Measurements from ENCODE around the gene MACROH2A1.
A peak's percentile ranks its signal among the peaks of the same experiment; 100 is the strongest.

MACROH2A1 gene

DNA sequence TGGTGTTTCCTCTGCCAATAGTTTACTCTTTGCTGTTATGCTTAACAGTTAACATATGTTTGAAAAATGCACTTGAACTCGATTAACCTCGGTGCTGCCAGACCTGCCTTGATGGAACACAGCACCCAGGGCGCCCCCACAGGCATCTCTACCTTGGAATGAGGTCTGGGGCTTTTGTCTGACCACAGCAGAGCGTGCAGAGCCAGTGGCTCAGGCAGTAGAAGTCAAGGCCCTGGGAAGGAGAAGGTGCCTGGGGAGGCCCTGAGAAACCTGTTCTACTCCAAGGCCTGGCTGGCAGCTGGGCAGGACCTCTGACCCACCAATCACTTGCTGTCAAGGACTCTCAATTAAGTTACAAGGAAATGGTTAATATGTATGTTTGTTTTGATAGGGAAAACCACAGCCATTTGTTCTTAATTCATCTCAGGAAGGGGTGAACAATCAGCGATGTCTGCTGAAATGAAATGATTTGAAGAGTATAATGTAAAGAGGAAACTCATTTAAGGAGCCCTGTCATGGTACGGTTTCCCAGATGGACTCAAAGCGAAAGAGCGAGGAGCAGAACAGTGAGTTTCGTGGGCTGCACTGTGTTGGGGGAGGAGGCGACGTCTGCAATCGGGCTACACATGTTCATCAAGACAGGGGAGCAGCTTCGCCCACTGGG, 21.9 kb downstream of the MACROH2A1 start:
- Histone ChIP-seq H3K27ac (ENCODE audit: low read length) (peak overlapping the region; percentile 6), H3K4me1 (ENCODE audit: control insufficient read depth, insufficient read depth, low read length) (peaks cover 36% of the 10 kb centered on the region), H3K27me3 (ENCODE audit: control insufficient read depth in 1 of 2, insufficient read depth in 2 of 2, low read length in 2 of 2) (no peaks in the 10 kb centered on the region), H3K4me3 (ENCODE audit: low read length in 2 of 2) (no peak overlapping the region), H3K9me3 (ENCODE audit: control insufficient read depth in 2 of 2, low read length in 2 of 2) (no peaks in the 10 kb centered on the region), H3K36me3 (ENCODE audit: control insufficient read depth in 2 of 2, insufficient read depth in 2 of 2, low read length in 2 of 2) (peaks cover 10 to 18% of the 10 kb centered on the region in 2 donors), H3K9ac (ENCODE audit: low read length in 2 of 2) (no peak overlapping the region)

DNA sequence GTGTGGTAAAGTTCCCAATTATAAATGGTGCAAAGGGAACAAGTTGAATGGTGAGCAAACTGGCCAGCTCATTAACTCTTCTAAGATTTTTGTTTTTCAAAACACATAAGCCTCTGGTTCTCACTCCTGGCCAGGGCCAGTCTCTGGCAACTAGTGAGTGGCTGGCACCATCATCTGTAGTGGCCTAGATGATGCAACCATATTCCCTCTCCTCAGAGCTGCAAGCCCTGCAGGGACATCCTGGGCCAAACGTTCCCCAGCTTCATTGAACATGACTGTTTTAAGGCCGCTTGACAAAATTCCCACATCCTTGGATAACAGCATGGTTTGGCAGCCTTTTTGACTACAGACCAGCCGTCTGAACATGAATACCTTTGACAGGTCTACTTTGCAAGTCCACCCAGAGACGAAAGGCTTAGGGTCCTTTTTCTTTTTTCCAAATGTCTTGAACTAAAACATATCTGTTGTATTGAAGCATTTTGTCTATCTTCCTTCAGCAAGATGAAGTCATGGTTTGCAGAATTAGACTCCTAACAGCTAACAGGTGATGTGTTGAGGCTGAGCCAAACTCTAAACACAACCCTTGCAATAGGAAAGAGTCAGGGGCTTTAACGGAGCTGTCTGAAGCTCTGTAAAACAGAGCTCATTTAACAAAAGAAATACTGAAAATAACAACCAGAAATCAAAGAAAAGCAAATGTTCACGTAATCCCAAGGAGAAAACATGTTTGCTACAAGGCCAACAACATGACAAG, 23.8 kb downstream of the MACROH2A1 start:
- Histone ChIP-seq H3K27ac (ENCODE audit: low read length) (no peak overlapping the region), H3K9me3 (ENCODE audit: control insufficient read depth in 2 of 2, low read length in 2 of 2) (no peaks in the 10 kb centered on the region), H3K4me3 (ENCODE audit: low read length in 2 of 2) (no peak overlapping the region), H3K36me3 (ENCODE audit: control insufficient read depth in 2 of 2, insufficient read depth in 2 of 2, low read length in 2 of 2) (peaks cover 12 to 24% of the 10 kb centered on the region in 2 donors), H3K9ac (ENCODE audit: low read length in 2 of 2) (no peak overlapping the region), H3K4me1 (ENCODE audit: control insufficient read depth, insufficient read depth, low read length) (peaks cover 42% of the 10 kb centered on the region), H3K27me3 (ENCODE audit: control insufficient read depth in 1 of 2, insufficient read depth in 2 of 2, low read length in 2 of 2) (no peaks in the 10 kb centered on the region)

DNA sequence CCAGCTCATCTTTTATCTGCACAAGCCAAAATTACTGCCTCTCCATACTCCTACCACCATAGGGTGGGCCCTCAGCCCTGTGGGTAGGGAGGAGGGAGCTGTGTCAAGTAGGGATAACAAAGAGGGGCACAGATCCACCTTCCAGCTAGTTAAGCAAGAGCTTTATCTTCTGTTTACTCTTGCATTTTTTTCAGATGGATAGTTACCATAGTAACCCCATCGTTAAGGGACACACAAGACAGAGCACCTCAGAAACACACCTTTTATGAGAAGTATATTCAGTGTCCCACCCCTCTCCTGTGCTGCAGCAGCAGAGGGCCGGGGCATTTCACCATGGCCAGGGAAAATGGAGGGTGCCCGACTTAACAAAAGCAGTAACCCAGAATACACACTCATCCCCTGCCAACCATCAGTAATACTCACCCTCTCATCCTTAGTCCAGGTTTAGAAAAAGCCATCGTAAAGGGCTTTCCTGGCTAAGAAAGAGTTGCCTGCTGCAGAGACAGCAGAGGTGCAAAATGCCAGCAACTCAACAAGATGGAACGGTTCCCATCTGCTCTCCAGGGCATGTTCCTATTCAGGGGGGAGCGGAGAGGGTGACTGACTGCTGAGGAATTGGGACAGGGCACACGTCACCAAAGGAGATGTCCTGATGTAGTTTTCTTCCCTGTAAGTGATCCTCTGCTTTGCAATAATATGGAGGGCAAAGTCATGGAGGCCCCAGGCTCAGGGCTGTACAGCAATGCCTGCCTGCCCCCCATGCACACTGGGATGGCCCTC, 25.1 kb downstream of the MACROH2A1 start:
- Histone ChIP-seq H3K9ac (ENCODE audit: low read length in 2 of 2) (no peak overlapping the region), H3K36me3 (ENCODE audit: control insufficient read depth in 2 of 2, insufficient read depth in 2 of 2, low read length in 2 of 2) (peaks cover 24 to 31% of the 10 kb centered on the region in 2 donors), H3K4me3 (ENCODE audit: low read length in 2 of 2) (no peak overlapping the region), H3K27ac (ENCODE audit: low read length) (no peak overlapping the region), H3K27me3 (ENCODE audit: control insufficient read depth in 1 of 2, insufficient read depth in 2 of 2, low read length in 2 of 2) (no peaks in the 10 kb centered on the region), H3K4me1 (ENCODE audit: control insufficient read depth, insufficient read depth, low read length) (peaks cover 34% of the 10 kb centered on the region), H3K9me3 (ENCODE audit: control insufficient read depth in 2 of 2, low read length in 2 of 2) (no peaks in the 10 kb centered on the region)

GRCh38 chr5:135372654-135373381, 26.2 kb downstream of the MACROH2A1 start:
- Histone ChIP-seq H3K36me3 (ENCODE audit: control insufficient read depth in 2 of 2, insufficient read depth in 2 of 2, low read length in 2 of 2) (peaks cover 28 to 33% of the 10 kb centered on the region in 2 donors), H3K27ac (ENCODE audit: low read length) (no peak overlapping the region), H3K9me3 (ENCODE audit: control insufficient read depth in 2 of 2, low read length in 2 of 2) (no peaks in the 10 kb centered on the region), H3K4me1 (ENCODE audit: control insufficient read depth, insufficient read depth, low read length) (peaks cover 30% of the 10 kb centered on the region), H3K4me3 (ENCODE audit: low read length in 2 of 2) (no peak overlapping the region), H3K27me3 (ENCODE audit: control insufficient read depth in 1 of 2, insufficient read depth in 2 of 2, low read length in 2 of 2) (no peaks in the 10 kb centered on the region), H3K9ac (ENCODE audit: low read length in 2 of 2) (no peak overlapping the region)

GRCh38 chr5:135371622-135372232, 27.3 kb downstream of the MACROH2A1 start:
- H3K9me3 ChIP-seq (ENCODE audit: control insufficient read depth in 2 of 2, low read length in 2 of 2), result no peaks in the 10 kb centered on the region
- no peak overlapping the region for H3K27ac ChIP-seq (ENCODE audit: low read length)
- peaks cover 33 to 36% of the 10 kb centered on the region in 2 donors for H3K36me3 ChIP-seq (ENCODE audit: control insufficient read depth in 2 of 2, insufficient read depth in 2 of 2, low read length in 2 of 2)
- no peak overlapping the region for H3K9ac ChIP-seq (ENCODE audit: low read length in 2 of 2)
- H3K27me3 ChIP-seq (ENCODE audit: control insufficient read depth in 1 of 2, insufficient read depth in 2 of 2, low read length in 2 of 2), result no peaks in the 10 kb centered on the region
- H3K4me1 ChIP-seq (ENCODE audit: control insufficient read depth, insufficient read depth, low read length), result peaks cover 31% of the 10 kb centered on the region
- H3K4me3 ChIP-seq (ENCODE audit: low read length in 2 of 2), result no peak overlapping the region

GRCh38 chr5:135369952-135370351, 29.1 kb downstream of the MACROH2A1 start:
- no peaks in the 10 kb centered on the region for H3K27me3 ChIP-seq (ENCODE audit: control insufficient read depth in 1 of 2, insufficient read depth in 2 of 2, low read length in 2 of 2)
- peaks cover 32% of the 10 kb centered on the region for H3K4me1 ChIP-seq (ENCODE audit: control insufficient read depth, insufficient read depth, low read length)
- H3K4me3 ChIP-seq (ENCODE audit: low read length in 2 of 2), result no peak overlapping the region
- no peak overlapping the region for H3K9ac ChIP-seq (ENCODE audit: low read length in 2 of 2)
- peaks cover 31 to 34% of the 10 kb centered on the region in 2 donors for H3K36me3 ChIP-seq (ENCODE audit: control insufficient read depth in 2 of 2, insufficient read depth in 2 of 2, low read length in 2 of 2)
- no peak overlapping the region for H3K27ac ChIP-seq (ENCODE audit: low read length)
- H3K9me3 ChIP-seq (ENCODE audit: control insufficient read depth in 2 of 2, low read length in 2 of 2), result no peaks in the 10 kb centered on the region

DNA sequence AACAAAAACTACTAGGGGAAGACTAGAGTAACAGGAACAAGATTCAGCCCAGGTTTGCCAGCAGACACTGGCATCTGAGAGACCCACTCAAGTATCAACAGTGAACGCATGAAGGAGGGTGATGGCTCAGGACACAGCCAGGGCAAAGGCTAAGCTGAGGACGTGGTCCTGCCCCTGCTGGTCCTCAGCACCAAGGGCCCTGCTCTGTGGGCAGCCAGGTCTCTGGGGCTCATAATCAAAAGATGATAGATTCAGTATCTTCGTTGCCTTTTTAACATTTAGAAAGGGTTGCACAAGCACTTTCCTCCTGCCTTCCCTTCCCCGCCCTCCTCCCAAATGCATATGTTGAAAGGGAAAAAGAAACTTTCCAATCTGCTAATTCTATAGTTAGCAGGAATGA, 31.5 kb downstream of the MACROH2A1 start:
- Histone ChIP-seq H3K9ac (ENCODE audit: low read length in 2 of 2) (no peak overlapping the region), H3K36me3 (ENCODE audit: control insufficient read depth in 2 of 2, insufficient read depth in 2 of 2, low read length in 2 of 2) (peaks cover 31 to 34% of the 10 kb centered on the region in 2 donors), H3K9me3 (ENCODE audit: control insufficient read depth in 2 of 2, low read length in 2 of 2) (no peaks in the 10 kb centered on the region), H3K4me3 (ENCODE audit: low read length in 2 of 2) (no peak overlapping the region), H3K4me1 (ENCODE audit: control insufficient read depth, insufficient read depth, low read length) (peaks cover 20% of the 10 kb centered on the region), H3K27ac (ENCODE audit: low read length) (no peak overlapping the region), H3K27me3 (ENCODE audit: control insufficient read depth in 1 of 2, insufficient read depth in 2 of 2, low read length in 2 of 2) (no peaks in the 10 kb centered on the region)

DNA sequence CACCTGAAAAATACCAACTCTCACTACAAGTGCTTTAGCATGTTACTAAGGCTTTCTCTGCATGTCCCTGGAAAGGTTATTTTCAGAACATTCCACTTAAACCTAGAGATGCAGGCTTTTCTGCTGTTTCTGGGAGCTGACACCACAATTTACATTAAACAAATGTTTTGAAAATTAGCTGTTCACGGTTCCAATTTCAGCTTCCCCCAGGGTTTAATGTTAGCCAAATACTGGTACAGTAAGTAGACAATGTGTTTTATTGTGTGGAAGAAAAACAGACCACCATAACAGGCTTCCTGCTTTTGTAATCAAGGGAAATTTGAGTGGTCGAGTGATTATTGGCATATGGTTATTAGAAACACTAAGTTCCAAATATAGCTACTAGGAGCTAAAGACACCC, 32.0 kb downstream of the MACROH2A1 start:
- Histone ChIP-seq H3K27me3 (ENCODE audit: control insufficient read depth in 1 of 2, insufficient read depth in 2 of 2, low read length in 2 of 2) (no peaks in the 10 kb centered on the region), H3K4me3 (ENCODE audit: low read length in 2 of 2) (no peak overlapping the region), H3K9me3 (ENCODE audit: control insufficient read depth in 2 of 2, low read length in 2 of 2) (no peaks in the 10 kb centered on the region), H3K27ac (ENCODE audit: low read length) (no peak overlapping the region), H3K36me3 (ENCODE audit: control insufficient read depth in 2 of 2, insufficient read depth in 2 of 2, low read length in 2 of 2) (peaks cover 31 to 34% of the 10 kb centered on the region in 2 donors), H3K4me1 (ENCODE audit: control insufficient read depth, insufficient read depth, low read length) (peaks cover 15% of the 10 kb centered on the region), H3K9ac (ENCODE audit: low read length in 2 of 2) (no peak overlapping the region)

DNA sequence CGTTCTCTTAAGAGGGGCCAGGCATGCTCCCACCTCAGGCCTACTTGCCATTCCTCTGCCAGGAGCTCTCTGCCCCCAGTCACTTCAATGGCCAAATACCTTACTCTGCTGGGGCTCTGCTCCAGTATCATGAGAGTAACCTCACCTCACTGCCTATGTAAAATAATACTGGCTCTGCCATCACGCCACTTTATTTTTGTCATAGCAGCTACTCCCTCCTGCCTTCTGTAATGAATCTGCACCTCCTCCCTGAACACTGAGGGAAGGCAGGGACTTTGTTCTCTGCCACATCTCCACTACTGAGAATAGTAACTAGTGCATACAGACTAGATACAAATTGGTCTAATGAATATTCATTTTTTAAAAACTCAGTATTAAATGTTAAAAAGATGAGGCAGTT, 33.8 kb downstream of the MACROH2A1 start:
- Histone ChIP-seq H3K27ac (ENCODE audit: low read length) (no peak overlapping the region), H3K9me3 (ENCODE audit: control insufficient read depth in 2 of 2, low read length in 2 of 2) (no peaks in the 10 kb centered on the region), H3K9ac (ENCODE audit: low read length in 2 of 2) (no peak overlapping the region), H3K27me3 (ENCODE audit: control insufficient read depth in 1 of 2, insufficient read depth in 2 of 2, low read length in 2 of 2) (no peaks in the 10 kb centered on the region), H3K4me3 (ENCODE audit: low read length in 2 of 2) (no peak overlapping the region), H3K36me3 (ENCODE audit: control insufficient read depth in 2 of 2, insufficient read depth in 2 of 2, low read length in 2 of 2) (peaks cover 31 to 32% of the 10 kb centered on the region in 2 donors), H3K4me1 (ENCODE audit: control insufficient read depth, insufficient read depth, low read length) (peaks cover 9% of the 10 kb centered on the region)
